ENCODE measurements around the gene FILIP1.

Gene FILIP1, protein sequence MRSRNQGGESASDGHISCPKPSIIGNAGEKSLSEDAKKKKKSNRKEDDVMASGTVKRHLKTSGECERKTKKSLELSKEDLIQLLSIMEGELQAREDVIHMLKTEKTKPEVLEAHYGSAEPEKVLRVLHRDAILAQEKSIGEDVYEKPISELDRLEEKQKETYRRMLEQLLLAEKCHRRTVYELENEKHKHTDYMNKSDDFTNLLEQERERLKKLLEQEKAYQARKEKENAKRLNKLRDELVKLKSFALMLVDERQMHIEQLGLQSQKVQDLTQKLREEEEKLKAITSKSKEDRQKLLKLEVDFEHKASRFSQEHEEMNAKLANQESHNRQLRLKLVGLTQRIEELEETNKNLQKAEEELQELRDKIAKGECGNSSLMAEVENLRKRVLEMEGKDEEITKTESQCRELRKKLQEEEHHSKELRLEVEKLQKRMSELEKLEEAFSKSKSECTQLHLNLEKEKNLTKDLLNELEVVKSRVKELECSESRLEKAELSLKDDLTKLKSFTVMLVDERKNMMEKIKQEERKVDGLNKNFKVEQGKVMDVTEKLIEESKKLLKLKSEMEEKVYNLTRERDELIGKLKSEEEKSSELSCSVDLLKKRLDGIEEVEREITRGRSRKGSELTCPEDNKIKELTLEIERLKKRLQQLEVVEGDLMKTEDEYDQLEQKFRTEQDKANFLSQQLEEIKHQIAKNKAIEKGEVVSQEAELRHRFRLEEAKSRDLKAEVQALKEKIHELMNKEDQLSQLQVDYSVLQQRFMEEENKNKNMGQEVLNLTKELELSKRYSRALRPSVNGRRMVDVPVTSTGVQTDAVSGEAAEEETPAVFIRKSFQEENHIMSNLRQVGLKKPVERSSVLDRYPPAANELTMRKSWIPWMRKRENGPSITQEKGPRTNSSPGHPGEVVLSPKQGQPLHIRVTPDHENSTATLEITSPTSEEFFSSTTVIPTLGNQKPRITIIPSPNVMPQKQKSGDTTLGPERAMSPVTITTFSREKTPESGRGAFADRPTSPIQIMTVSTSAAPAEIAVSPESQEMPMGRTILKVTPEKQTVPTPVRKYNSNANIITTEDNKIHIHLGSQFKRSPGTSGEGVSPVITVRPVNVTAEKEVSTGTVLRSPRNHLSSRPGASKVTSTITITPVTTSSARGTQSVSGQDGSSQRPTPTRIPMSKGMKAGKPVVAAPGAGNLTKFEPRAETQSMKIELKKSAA (N-terminal part only)

DNA sequence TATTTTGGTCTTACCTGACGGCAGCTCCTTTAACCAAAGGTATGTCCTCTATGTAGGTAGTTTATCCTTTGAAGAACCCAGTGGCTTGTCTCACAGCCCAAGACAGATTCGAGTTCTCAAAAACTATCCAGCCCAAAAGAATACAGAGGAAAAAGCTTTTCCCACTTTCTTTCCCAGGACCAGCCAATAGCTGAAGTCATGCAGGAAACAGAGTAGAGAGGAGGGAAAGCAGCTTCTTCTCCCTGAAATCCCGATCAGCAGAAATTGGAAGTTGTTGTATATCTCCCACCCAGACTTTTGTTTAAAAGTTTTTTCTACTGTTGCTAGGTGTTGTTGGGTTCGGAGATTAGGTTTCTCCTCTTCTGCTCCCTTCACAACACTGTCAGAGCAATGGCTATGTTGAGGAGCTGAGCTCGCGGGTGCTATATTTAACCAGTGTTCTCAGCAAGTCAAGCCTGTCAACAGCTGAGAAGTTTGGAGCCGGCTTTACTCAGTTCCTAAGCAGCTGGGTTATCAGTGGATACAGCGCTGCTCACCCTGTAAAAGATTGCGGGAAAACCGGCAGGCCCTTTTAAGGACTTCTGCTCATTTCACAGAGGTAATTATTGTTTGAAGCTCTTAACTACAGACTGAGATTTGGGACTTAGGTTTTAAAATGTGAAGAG is at the start of gene FILIP1:
Gene FILIP1 (minus strand): TSS at position 401 of the 665 bp plus-strand sequence. CDS start 78,828 bp downstream, outside the sequence.
- H3K9ac ChIP-seq (ENCODE audit: low read length): no peak within 1 kb of the TSS
- H3K4me1 ChIP-seq (ENCODE audit: control insufficient read depth, low read depth, low read length): peaks cover 7% of the 10 kb centered on the region
- H3K9me3 ChIP-seq (ENCODE audit: control insufficient read depth, low read depth, low read length): no peaks in the 10 kb centered on the region
- no peaks in the 10 kb centered on the region for H3K36me3 ChIP-seq (ENCODE audit: control insufficient read depth, low read depth, low read length)
- H3K27me3 ChIP-seq (ENCODE audit: control insufficient read depth, insufficient read depth, low read length): no peaks in the 10 kb centered on the region
- no peak within 1 kb of the TSS for H3K27ac ChIP-seq (ENCODE audit: low read length)
- H3K4me3 ChIP-seq (ENCODE audit: low read length): no peak within 1 kb of the TSS

DNA sequence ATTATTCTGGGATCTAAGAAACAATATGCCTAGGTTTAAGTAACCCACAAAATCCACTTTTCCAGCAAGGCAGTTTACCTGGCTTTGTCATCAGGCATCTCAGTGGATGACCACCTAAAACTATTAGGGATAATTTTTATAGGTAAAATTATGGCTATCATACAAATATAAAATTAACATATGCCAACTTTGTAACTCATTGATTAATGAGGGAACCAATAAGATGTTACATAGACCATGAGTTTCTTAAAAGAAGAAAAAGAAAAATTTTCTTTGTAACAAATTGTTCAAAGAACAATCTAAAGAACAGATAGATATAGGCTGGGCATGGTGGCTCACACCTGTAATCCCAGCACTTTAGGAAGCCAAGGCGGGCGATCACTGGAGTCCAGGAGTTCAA is 49.7 kb upstream of the FILIP1 start:
- no peaks in the 10 kb centered on the region for H3K9me3 ChIP-seq (ENCODE audit: control insufficient read depth, low read depth, low read length)

DNA sequence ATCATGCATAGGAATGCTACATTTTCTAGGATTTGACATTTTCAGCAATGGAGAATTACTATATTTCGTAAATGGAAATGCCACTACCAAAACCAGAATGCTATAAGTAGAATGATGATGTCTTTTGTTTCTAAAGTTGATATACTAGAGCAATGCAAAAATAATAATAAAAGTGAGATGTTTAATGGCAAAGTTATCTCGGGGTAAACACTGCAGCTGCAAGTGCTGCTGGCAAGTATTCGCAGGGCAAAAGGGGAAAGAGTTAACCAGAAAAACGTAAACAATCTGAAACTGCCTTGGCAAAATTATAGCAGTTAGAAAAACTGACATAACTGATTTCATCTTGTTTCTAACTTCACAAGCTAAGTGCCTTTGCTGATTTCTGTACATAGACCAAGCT is 45.5 kb upstream of the FILIP1 start:
- no peaks in the 10 kb centered on the region for H3K27me3 ChIP-seq (ENCODE audit: control insufficient read depth, insufficient read depth, low read length)
- no peak overlapping the region for H3K9ac ChIP-seq (ENCODE audit: low read length)
- H3K27ac ChIP-seq (ENCODE audit: low read length): no peak overlapping the region
- no peak overlapping the region for H3K4me3 ChIP-seq (ENCODE audit: low read length)
- H3K36me3 ChIP-seq (ENCODE audit: control insufficient read depth, low read depth, low read length): no peaks in the 10 kb centered on the region
- no peaks in the 10 kb centered on the region for H3K4me1 ChIP-seq (ENCODE audit: control insufficient read depth, low read depth, low read length)
- no peaks in the 10 kb centered on the region for H3K9me3 ChIP-seq (ENCODE audit: control insufficient read depth, low read depth, low read length)

More for the DNA sequence above, 49.7 kb upstream of the FILIP1 start:
- Histone ChIP-seq H3K27me3 (ENCODE audit: control insufficient read depth, insufficient read depth, low read length) (no peaks in the 10 kb centered on the region), H3K27ac (ENCODE audit: low read length) (no peak overlapping the region), H3K4me3 (ENCODE audit: low read length) (no peak overlapping the region), H3K4me1 (ENCODE audit: control insufficient read depth, low read depth, low read length) (no peaks in the 10 kb centered on the region), H3K36me3 (ENCODE audit: control insufficient read depth, low read depth, low read length) (no peaks in the 10 kb centered on the region), H3K9ac (ENCODE audit: low read length) (no peak overlapping the region)

DNA sequence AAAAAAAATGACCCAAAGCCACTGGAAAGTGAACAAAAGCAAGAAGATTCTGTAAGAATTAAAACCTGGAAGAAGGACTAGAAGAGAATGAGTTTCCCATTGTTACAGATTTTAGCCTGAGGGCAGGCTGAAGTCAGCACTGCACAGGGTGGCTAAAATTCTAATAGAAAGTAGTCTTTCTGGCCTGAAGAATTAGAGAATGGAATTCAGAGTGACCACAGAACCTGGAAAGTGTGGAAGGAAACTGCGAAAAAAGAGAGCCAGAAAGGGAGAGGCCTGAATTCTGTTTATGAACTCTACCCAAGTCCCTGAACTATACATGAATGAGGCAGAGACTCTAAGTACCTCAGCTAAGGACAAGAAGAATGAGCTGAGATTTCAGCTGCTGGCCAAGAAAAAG is 38.9 kb upstream of the FILIP1 start:
- Histone ChIP-seq H3K27ac (ENCODE audit: low read length) (no peak overlapping the region), H3K4me1 (ENCODE audit: control insufficient read depth, low read depth, low read length) (no peaks in the 10 kb centered on the region), H3K27me3 (ENCODE audit: control insufficient read depth, insufficient read depth, low read length) (no peaks in the 10 kb centered on the region), H3K9ac (ENCODE audit: low read length) (no peak overlapping the region), H3K9me3 (ENCODE audit: control insufficient read depth, low read depth, low read length) (no peaks in the 10 kb centered on the region), H3K36me3 (ENCODE audit: control insufficient read depth, low read depth, low read length) (no peaks in the 10 kb centered on the region), H3K4me3 (ENCODE audit: low read length) (no peak overlapping the region)

DNA sequence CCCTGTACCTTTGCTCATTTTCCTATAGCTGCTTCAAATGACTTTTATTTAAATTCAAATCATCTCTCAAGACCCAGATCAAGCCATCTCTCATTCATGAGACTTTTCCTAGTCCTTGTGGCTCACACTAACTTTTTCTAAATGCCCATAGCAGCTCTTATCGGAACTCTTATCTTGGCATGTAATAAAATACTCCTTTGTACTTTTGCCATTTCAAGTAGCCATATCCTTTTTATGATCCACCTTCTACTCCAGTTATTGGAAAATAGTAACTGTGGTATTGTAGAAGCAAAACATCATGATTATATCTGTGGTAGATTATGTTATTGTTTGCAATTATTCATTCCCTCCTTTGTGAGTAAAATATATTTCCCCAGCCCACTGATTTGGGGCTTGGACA is 37.6 kb upstream of the FILIP1 start:
- Histone ChIP-seq H3K4me1 (ENCODE audit: control insufficient read depth, low read depth, low read length) (no peaks in the 10 kb centered on the region), H3K27me3 (ENCODE audit: control insufficient read depth, insufficient read depth, low read length) (no peaks in the 10 kb centered on the region), H3K4me3 (ENCODE audit: low read length) (no peak overlapping the region), H3K36me3 (ENCODE audit: control insufficient read depth, low read depth, low read length) (no peaks in the 10 kb centered on the region), H3K27ac (ENCODE audit: low read length) (no peak overlapping the region), H3K9ac (ENCODE audit: low read length) (no peak overlapping the region), H3K9me3 (ENCODE audit: control insufficient read depth, low read depth, low read length) (no peaks in the 10 kb centered on the region)

DNA sequence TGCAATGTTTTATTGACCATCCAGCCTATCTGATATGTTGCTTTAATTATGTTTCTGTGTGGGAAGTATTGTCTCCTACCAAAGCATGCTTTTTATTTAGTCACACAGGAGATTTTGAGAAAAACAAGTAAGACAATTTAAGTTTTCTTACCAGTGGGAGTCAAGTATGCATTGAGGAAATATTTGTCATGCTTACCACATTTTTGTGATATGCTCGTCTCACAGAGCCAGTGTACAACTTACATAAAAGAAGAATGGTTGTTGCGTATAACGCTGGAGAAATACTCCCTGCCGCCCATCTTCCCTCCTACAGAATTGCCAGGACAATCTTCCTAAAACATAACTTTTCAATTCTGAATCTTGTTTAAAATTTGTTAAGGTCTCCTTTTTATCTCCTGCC is 37.1 kb upstream of the FILIP1 start:
- H3K4me3 ChIP-seq (ENCODE audit: low read length): no peak overlapping the region
- H3K36me3 ChIP-seq (ENCODE audit: control insufficient read depth, low read depth, low read length): no peaks in the 10 kb centered on the region
- no peak overlapping the region for H3K9ac ChIP-seq (ENCODE audit: low read length)
- no peaks in the 10 kb centered on the region for H3K27me3 ChIP-seq (ENCODE audit: control insufficient read depth, insufficient read depth, low read length)
- H3K9me3 ChIP-seq (ENCODE audit: control insufficient read depth, low read depth, low read length): no peaks in the 10 kb centered on the region
- H3K4me1 ChIP-seq (ENCODE audit: control insufficient read depth, low read depth, low read length): no peaks in the 10 kb centered on the region
- H3K27ac ChIP-seq (ENCODE audit: low read length): no peak overlapping the region

DNA sequence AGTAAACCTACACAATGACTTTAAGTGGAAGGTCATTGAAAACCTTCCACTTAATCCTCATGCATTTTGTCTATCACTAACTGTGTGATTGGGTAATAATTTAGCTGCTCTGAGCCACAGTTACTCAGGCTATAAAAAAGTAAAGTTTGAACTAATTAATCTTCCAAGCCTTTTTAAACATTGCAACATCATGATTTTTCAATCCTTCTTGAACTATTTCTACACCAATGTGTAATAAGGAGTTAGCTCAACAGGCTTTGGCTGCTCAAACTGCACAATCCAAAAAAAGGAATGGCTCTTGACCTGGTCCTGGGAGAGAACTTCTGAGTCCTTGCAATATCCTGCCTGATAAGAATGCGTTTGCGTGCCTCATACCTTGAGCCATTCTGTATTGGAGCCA is 34.8 kb upstream of the FILIP1 start:
- Histone ChIP-seq H3K27ac (ENCODE audit: low read length) (no peak overlapping the region), H3K4me1 (ENCODE audit: control insufficient read depth, low read depth, low read length) (no peaks in the 10 kb centered on the region)

DNA sequence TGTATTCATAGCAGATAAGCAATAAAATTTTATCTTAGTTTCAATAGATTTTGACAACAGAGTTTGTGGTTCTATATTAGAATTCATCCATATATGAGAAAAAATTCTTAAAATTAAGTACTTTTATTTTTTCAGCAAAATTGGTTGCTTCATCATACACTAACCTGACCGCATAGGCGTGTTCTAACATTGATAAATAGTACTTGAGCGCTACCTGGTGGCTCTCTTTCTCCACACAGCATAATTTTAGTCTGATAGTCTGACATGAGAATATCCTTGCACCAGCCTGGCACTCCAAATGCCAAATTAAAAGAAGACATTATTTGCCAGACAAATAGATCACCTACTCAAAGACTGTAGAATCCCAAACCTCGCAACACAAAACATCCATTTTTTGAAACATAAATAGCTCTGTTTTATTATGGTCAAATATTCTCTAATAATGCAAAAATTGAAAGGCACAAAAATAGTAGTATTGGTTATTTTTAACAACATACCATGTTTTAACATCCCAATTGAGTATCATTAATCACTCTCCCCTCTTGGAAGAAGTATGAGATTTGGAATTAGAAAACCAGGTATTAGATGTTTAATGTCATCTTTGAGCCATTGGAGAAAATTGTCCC is 33.0 kb upstream of the FILIP1 start:
- no peak overlapping the region for H3K27ac ChIP-seq (ENCODE audit: low read length)
- H3K27me3 ChIP-seq (ENCODE audit: control insufficient read depth, insufficient read depth, low read length): no peaks in the 10 kb centered on the region
- H3K36me3 ChIP-seq (ENCODE audit: control insufficient read depth, low read depth, low read length): no peaks in the 10 kb centered on the region
- peaks cover 2% of the 10 kb centered on the region for H3K9me3 ChIP-seq (ENCODE audit: control insufficient read depth, low read depth, low read length)
- no peak overlapping the region for H3K4me3 ChIP-seq (ENCODE audit: low read length)
- no peaks in the 10 kb centered on the region for H3K4me1 ChIP-seq (ENCODE audit: control insufficient read depth, low read depth, low read length)
- H3K9ac ChIP-seq (ENCODE audit: low read length): no peak overlapping the region

More for the DNA sequence above, 34.8 kb upstream of the FILIP1 start:
- Histone ChIP-seq H3K4me3 (ENCODE audit: low read length) (no peak overlapping the region), H3K9me3 (ENCODE audit: control insufficient read depth, low read depth, low read length) (peaks cover 2% of the 10 kb centered on the region), H3K9ac (ENCODE audit: low read length) (no peak overlapping the region), H3K27me3 (ENCODE audit: control insufficient read depth, insufficient read depth, low read length) (no peaks in the 10 kb centered on the region), H3K36me3 (ENCODE audit: control insufficient read depth, low read depth, low read length) (no peaks in the 10 kb centered on the region)

DNA sequence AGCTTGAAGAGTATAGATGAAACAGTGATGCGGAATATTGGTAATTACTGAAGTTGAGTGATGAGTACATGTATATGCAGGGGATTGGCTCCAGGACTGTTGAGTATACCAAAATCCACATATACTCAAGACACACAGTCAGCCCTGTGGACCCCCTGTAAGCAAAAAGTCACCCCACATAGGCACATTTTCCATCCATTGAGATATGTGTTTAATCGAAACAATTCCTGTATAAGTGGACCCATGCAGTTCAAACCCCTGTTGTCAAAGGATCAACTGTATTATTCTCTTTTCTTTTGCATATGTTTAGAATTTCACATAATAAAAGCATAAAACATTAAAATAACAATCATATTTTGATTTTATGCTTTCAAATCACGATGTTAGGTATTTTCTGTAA is 32.1 kb upstream of the FILIP1 start:
- H3K4me1 ChIP-seq (ENCODE audit: control insufficient read depth, low read depth, low read length): no peaks in the 10 kb centered on the region
- no peaks in the 10 kb centered on the region for H3K27me3 ChIP-seq (ENCODE audit: control insufficient read depth, insufficient read depth, low read length)
- peaks cover 2% of the 10 kb centered on the region for H3K9me3 ChIP-seq (ENCODE audit: control insufficient read depth, low read depth, low read length)
- H3K36me3 ChIP-seq (ENCODE audit: control insufficient read depth, low read depth, low read length): no peaks in the 10 kb centered on the region
- H3K9ac ChIP-seq (ENCODE audit: low read length): no peak overlapping the region
- no peak overlapping the region for H3K27ac ChIP-seq (ENCODE audit: low read length)
- no peak overlapping the region for H3K4me3 ChIP-seq (ENCODE audit: low read length)

DNA sequence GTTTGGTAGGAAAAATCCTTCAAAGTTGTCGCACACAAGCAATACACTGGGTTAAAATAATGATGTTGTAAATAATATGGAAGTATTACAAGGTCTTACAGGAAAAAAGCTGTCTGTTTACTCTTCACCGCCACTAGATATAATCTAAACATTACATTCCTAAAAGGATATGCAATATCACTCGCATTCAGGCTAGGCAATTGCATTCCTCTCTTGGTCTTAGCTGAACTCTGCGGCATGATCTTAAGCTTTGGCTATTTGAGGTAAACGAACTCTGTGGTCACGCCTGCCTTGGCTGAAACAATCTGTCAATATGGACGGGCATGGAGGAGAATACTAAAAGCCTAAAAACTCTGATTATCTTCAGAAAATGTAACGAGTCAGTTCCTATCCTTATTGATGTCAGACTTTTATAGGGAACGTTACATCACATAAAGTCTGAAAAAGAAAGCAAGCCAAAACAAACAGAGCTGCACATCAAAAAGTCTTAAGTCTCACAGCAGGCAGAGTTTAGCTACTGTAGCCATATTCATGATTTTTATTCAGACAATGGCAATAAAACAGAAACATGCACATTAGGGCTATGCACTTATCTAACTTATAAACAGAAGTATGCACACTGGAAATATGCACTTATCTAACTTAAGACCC is 30.8 kb upstream of the FILIP1 start:
- H3K9ac ChIP-seq (ENCODE audit: low read length): no peak overlapping the region
- H3K9me3 ChIP-seq (ENCODE audit: control insufficient read depth, low read depth, low read length): peaks cover 2% of the 10 kb centered on the region
- no peaks in the 10 kb centered on the region for H3K27me3 ChIP-seq (ENCODE audit: control insufficient read depth, insufficient read depth, low read length)
- H3K4me1 ChIP-seq (ENCODE audit: control insufficient read depth, low read depth, low read length): no peaks in the 10 kb centered on the region
- H3K36me3 ChIP-seq (ENCODE audit: control insufficient read depth, low read depth, low read length): no peaks in the 10 kb centered on the region
- H3K4me3 ChIP-seq (ENCODE audit: low read length): no peak overlapping the region
- H3K27ac ChIP-seq (ENCODE audit: low read length): no peak overlapping the region

Measured in iPS-18a (cell line).